ENCODE measurements around the gene CYP4Z1. TPM values are rescaled to one million over a fixed set of nuclear protein-coding genes. Genes with fewer than 3 reads are reported as not detected.

CYP4Z1 gene
- polyA plus RNA-seq, 3 donors = not detected

- WGBS (ENCODE audit: insufficient coverage) = 100% methylated on average over 2 of the region's 3 CpGs
- Mint-ChIP-seq H3K27me3 (ENCODE audit: low read depth in 3 of 3) (peaks cover 2 to 12% (median 4%) of the 10 kb centered on the region in 3 donors), H3K36me3 (no peaks in the 10 kb centered on the region), H3K4me3 (no peak overlapping the region), H3K27ac (no peak overlapping the region), H3K4me1 (peaks cover 4% of the 10 kb centered on the region), H3K9me3 (peaks cover 0 to 4% (median 0%) of the 10 kb centered on the region in 7 donors)
- Histone ChIP-seq H3K4me1 (ENCODE audit: control insufficient read depth in 1 of 2, insufficient read depth in 2 of 2, low read length in 2 of 2) (no peaks in the 10 kb centered on the region), H3K9me3 (replicated peaks in 1 of 2; ENCODE audit: control insufficient read depth in 1 of 2, insufficient read depth in 1 of 2, low read length in 2 of 2) (no peaks in the 10 kb centered on the region), H3K4me3 (replicated peaks in 1 of 3; ENCODE audit: low read depth in 2 of 3, low read length in 3 of 3) (no peak overlapping the region), H3K4me2 (replicated peaks; ENCODE audit: extremely low read depth, low read length, poor library complexity, severe bottlenecking) (no peak overlapping the region), H3K27ac (ENCODE audit: low read depth in 1 of 2, low read length in 2 of 2) (no peak overlapping the region), H3K79me2 (ENCODE audit: insufficient read depth, low read length) (no peaks in the 10 kb centered on the region), H3K27me3 (ENCODE audit: control insufficient read depth in 2 of 2, insufficient read depth in 2 of 2, low read length in 2 of 2) (peaks cover 2 to 4% of the 10 kb centered on the region in 2 donors), H3K36me3 (replicated peaks in 1 of 2; ENCODE audit: control insufficient read depth in 1 of 2, insufficient read depth in 2 of 2, low read length in 2 of 2) (no peaks in the 10 kb centered on the region), H4K20me1 (ENCODE audit: insufficient read depth, low read length) (no peaks in the 10 kb centered on the region), H3K9ac (ENCODE audit: insufficient read depth, low read length, poor library complexity, severe bottlenecking) (no peak overlapping the region), H2AFZ (ENCODE audit: insufficient read depth, low read depth, low read length, poor library complexity, severe bottlenecking) (no peak overlapping the region)
- DNase-seq = no peak
- TF ChIP-seq CTCF (IDR thresholded peaks at IDR 0.05) = no peak
- intact Hi-C loops (cut with micrococcal nuclease) = no loop called here
These were observed 36.7 kb upstream of the CYP4Z1 start for GRCh38 chr1:47030170-47030805.

GRCh38 chr1:47031059-47031458, 36.0 kb upstream of the CYP4Z1 start:
- H3K4me3 Mint-ChIP-seq = no peak overlapping the region
- no peaks in the 10 kb centered on the region for H3K36me3 ChIP-seq (replicated peaks in 1 of 2; ENCODE audit: control insufficient read depth in 1 of 2, insufficient read depth in 2 of 2, low read length in 2 of 2)
- no peaks in the 10 kb centered on the region for H3K27me3 ChIP-seq (ENCODE audit: control insufficient read depth in 2 of 2, insufficient read depth in 2 of 2, low read length in 2 of 2)
- intact Hi-C loops (cut with micrococcal nuclease) = no loop called here
- H3K27me3 Mint-ChIP-seq (ENCODE audit: low read depth in 3 of 3) = peaks cover 0 to 6% (median 4%) of the 10 kb centered on the region in 3 donors
- WGBS (ENCODE audit: insufficient coverage) = no CpG with 5 or more reads among the region's 3 CpGs
- H3K27ac ChIP-seq (ENCODE audit: low read depth in 1 of 2, low read length in 2 of 2) = no peak overlapping the region
- no peak for TF ChIP-seq CTCF (IDR thresholded peaks at IDR 0.05)
- peaks cover 0 to 4% (median 0%) of the 10 kb centered on the region in 7 donors for H3K9me3 Mint-ChIP-seq
- H3K79me2 ChIP-seq (ENCODE audit: insufficient read depth, low read length) = no peaks in the 10 kb centered on the region
- H3K4me2 ChIP-seq (replicated peaks; ENCODE audit: extremely low read depth, low read length, poor library complexity, severe bottlenecking) = no peak overlapping the region
- H3K27ac Mint-ChIP-seq = no peak overlapping the region
- H2AFZ ChIP-seq (ENCODE audit: insufficient read depth, low read depth, low read length, poor library complexity, severe bottlenecking) = no peak overlapping the region
- peaks cover 4% of the 10 kb centered on the region for H3K4me1 Mint-ChIP-seq
- no peaks in the 10 kb centered on the region for H3K4me1 ChIP-seq (ENCODE audit: control insufficient read depth in 1 of 2, insufficient read depth in 2 of 2, low read length in 2 of 2)
- no peaks in the 10 kb centered on the region for H4K20me1 ChIP-seq (ENCODE audit: insufficient read depth, low read length)
- no peaks in the 10 kb centered on the region for H3K9me3 ChIP-seq (replicated peaks in 1 of 2; ENCODE audit: control insufficient read depth in 1 of 2, insufficient read depth in 1 of 2, low read length in 2 of 2)
- H3K4me3 ChIP-seq (replicated peaks in 1 of 3; ENCODE audit: low read depth in 2 of 3, low read length in 3 of 3) = no peak overlapping the region
- H3K9ac ChIP-seq (ENCODE audit: insufficient read depth, low read length, poor library complexity, severe bottlenecking) = no peak overlapping the region
- H3K36me3 Mint-ChIP-seq = no peaks in the 10 kb centered on the region
- DNase-seq = no peak

All from CD14-positive monocyte (primary cell).